Stimulated activated CD8-positive, alpha-beta memory T cell treated with anti-CD3 and anti-CD28 coated beads, Interleukin-4, amount 100 ng/mL, for 1 hour (primary cell): ENCODE results near the gene RASGRP1.
"Not testable (repeated sequence)": the region's sequence is repeated elsewhere in the genome, so short reads cannot be mapped to it uniquely, and the experiment has no call there.

ENCODE experiments used
- DNase-seq, 2 donors: peaks; one replicate each; pipeline ENCODE4 v3.0.0-alpha.2; 2020; ENCODE audit warnings: low read depth in 2 of 2, low spot score in 1 of 2

The RASGRP1 gene

GRCh38 chr15:38564557-38565286 is at the start of gene RASGRP1:
TSS of gene RASGRP1 (minus strand) at chr15:38564814. CDS start at chr15:38564628, 186 bp downstream.
- DNase-seq, result peak; percentile 58 to 73

- no peak for DNase-seq
Measured at GRCh38 chr15:38613085-38613484, 48.5 kb upstream of the RASGRP1 start.

GRCh38 chr15:38612159-38612863 is 47.7 kb upstream of the RASGRP1 start:
- DNase-seq, result no peak

- DNase-seq, result no peak
Measured at GRCh38 chr15:38611228-38611627, 46.6 kb upstream of the RASGRP1 start.

- DNase-seq, result no peak
Measured at GRCh38 chr15:38610748-38611147, 46.1 kb upstream of the RASGRP1 start.

GRCh38 chr15:38609097-38609738 is 44.6 kb upstream of the RASGRP1 start:
- DNase-seq, result no peak

- DNase-seq, result no peak
Measured at GRCh38 chr15:38608682-38609081, 44.1 kb upstream of the RASGRP1 start.

GRCh38 chr15:38605744-38606143 is 41.1 kb upstream of the RASGRP1 start:
- DNase-seq, result no peak

- no peak for DNase-seq
Measured at GRCh38 chr15:38603672-38604071, 39.1 kb upstream of the RASGRP1 start.

GRCh38 chr15:38602910-38603670 is 38.5 kb upstream of the RASGRP1 start:
- DNase-seq, result no peak

GRCh38 chr15:38600236-38600635 is 35.6 kb upstream of the RASGRP1 start:
- no peak for DNase-seq

- no peak for DNase-seq
Measured at GRCh38 chr15:38598749-38599148, 34.1 kb upstream of the RASGRP1 start.

- DNase-seq, result no peak
Measured at GRCh38 chr15:38597219-38597800, 32.7 kb upstream of the RASGRP1 start.

- no peak for DNase-seq
Measured at GRCh38 chr15:38593524-38593923, 28.9 kb upstream of the RASGRP1 start.

- no peak for DNase-seq
Measured at GRCh38 chr15:38589502-38589901, 24.9 kb upstream of the RASGRP1 start.

- no peak for DNase-seq
Measured at GRCh38 chr15:38588672-38589071, 24.1 kb upstream of the RASGRP1 start.

- no peak for DNase-seq
Measured at GRCh38 chr15:38587214-38587613, 22.6 kb upstream of the RASGRP1 start.

GRCh38 chr15:38586005-38586404 is 21.4 kb upstream of the RASGRP1 start:
- DNase-seq, result not testable (repeated sequence)

GRCh38 chr15:38578626-38579025 is 14.0 kb upstream of the RASGRP1 start:
- DNase-seq, result no peak

GRCh38 chr15:38577424-38577987 is 12.9 kb upstream of the RASGRP1 start:
- no peak for DNase-seq

GRCh38 chr15:38576837-38577236 is 12.2 kb upstream of the RASGRP1 start:
- DNase-seq, result no peak
